ENCODE measurements around the gene HBEGF. TPM values are rescaled to one million over a fixed set of nuclear protein-coding genes. Genes with fewer than 3 reads are reported as not detected.

The HBEGF gene
- total RNA-seq, 1 donor from 2014 or later: 21.9 TPM

DNA sequence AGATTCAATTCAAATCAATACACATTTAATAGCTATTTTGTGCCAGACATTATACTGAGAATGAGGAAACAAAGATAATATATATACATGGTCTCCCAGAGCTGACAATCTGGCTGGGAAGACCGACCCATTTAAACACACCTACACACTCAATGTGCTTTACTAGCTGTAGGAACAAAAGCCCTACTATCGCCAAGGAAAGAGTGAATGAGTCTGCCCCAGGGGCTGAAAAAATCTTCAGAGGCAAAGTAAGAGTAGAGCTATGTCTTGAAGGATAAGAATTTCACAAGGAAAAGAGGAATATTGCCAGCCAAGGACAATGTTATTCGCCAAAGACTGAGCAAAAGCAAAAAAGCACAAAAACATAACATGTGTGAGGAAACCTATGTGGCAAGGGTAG lies 50.1 kb downstream of the HBEGF start:
- Mint-ChIP-seq H3K36me3 (ENCODE audit: low read depth) (peaks cover 24% of the 10 kb centered on the region), H3K27me3 (no peaks in the 10 kb centered on the region), H3K9me3 (no peaks in the 10 kb centered on the region), H3K4me3 (no peak overlapping the region), H3K4me1 (peaks cover 32% of the 10 kb centered on the region), H3K27ac (no peak overlapping the region)
- DNase-seq: no peak
- intact Hi-C loops (cut with micrococcal nuclease): no loop called here

DNA sequence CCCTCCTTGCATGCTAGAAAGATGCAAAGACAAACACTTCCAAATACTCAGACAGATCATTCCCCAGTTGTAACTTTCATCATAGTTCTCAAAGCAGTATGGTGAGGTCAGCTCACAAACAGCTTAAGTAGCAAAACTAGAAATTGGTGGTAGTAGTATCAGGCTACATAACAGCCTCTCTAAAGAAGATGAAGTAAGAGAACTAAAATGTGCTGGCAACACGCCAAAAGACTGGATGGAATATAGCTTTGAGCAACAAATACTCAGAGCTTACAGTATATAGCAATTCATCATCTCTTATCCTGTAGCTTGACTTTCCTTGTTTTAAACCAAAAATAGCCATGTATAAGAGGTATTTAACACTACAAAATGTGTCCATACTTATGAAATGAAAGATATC lies 51.0 kb downstream of the HBEGF start:
- Mint-ChIP-seq H3K9me3 (no peaks in the 10 kb centered on the region), H3K4me1 (peaks cover 34% of the 10 kb centered on the region), H3K4me3 (no peak overlapping the region), H3K27ac (no peak overlapping the region), H3K27me3 (no peaks in the 10 kb centered on the region), H3K36me3 (ENCODE audit: low read depth) (peaks cover 25% of the 10 kb centered on the region)
- no peak for DNase-seq
- intact Hi-C loops (cut with micrococcal nuclease): no loop called here

DNA sequence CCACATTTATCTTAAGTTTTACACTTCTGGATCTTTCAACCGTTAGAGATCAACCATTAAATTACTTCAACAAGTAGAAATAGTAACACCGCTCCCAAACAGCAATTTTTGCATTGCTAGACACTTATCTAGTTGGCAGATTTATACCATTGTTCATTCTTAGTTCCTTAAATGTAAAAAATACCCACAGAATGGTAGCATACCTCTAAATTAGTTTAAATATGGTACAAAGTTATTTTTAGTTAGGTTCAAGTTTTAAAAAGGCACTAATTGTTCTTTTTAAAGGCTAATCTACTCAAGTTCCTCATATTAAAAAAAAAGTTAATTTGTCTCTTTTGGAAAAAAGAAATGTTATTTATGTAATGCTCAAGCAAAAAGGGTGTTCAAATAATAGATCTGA lies 51.6 kb downstream of the HBEGF start:
- no peaks in the 10 kb centered on the region for H3K9me3 Mint-ChIP-seq
- intact Hi-C loops (cut with micrococcal nuclease): no loop called here
- no peaks in the 10 kb centered on the region for H3K27me3 Mint-ChIP-seq
- DNase-seq: no peak
- H3K36me3 Mint-ChIP-seq (ENCODE audit: low read depth): peaks cover 23% of the 10 kb centered on the region
- peaks cover 33% of the 10 kb centered on the region for H3K4me1 Mint-ChIP-seq
- H3K4me3 Mint-ChIP-seq: no peak overlapping the region
- no peak overlapping the region for H3K27ac Mint-ChIP-seq

DNA sequence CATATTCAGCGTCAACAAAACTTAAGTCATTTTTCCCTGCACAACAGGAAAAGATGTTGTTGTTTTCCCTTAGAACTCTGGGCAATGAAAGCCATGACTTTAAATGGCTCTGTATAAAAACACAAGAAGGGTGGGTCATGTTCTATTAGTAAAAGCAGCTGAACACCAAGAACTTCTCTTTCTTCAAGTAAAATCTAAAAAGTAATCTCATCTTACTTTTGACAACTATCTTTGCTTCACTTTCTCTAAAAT lies 52.6 kb downstream of the HBEGF start:
- intact Hi-C loops (cut with micrococcal nuclease): no loop called here
- Mint-ChIP-seq H3K4me3 (no peak overlapping the region), H3K27ac (no peak overlapping the region), H3K27me3 (no peaks in the 10 kb centered on the region), H3K9me3 (no peaks in the 10 kb centered on the region), H3K36me3 (ENCODE audit: low read depth) (peaks cover 21% of the 10 kb centered on the region), H3K4me1 (peaks cover 31% of the 10 kb centered on the region)
- no peak for DNase-seq

DNA sequence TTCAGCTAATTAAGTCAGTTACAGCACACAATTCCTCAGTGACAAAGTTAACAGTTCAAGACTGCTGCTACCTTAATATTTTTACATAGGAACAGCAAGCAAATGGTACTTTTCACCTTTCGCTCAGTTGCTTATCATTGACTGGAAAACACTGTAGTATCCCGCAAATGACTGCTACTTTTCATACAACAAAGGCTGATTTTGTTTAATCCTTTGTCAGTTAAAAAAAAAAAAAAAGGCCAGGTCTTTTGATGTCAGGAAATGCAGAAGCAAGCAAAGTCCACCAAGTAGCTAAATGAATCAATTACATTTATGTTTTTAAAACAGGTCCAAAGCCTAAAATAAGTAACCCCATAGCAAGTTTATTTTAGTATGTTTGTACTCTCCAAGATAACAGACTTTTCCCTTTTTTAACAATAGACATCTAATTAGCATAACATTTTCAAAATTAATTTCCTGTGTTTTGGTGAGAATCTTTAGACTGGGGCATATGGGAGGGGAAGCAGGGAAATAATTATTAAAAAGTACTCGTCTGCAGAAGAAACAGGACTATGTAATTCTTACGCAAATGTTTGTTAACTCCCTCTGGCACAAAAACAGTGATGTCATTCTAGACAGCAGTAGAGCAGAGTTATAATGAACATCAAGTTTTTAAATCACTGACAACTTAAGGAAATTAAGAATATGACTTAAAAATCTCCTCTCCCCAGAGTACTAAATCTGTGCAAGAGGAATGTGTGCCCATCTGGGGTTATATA lies 53.1 kb downstream of the HBEGF start:
- Mint-ChIP-seq H3K27me3 (no peaks in the 10 kb centered on the region), H3K4me1 (peaks cover 31% of the 10 kb centered on the region), H3K4me3 (peak overlapping the region; percentile 26), H3K27ac (peak overlapping the region; percentile 54), H3K9me3 (no peaks in the 10 kb centered on the region), H3K36me3 (ENCODE audit: low read depth) (peaks cover 20% of the 10 kb centered on the region)
- intact Hi-C loops (cut with micrococcal nuclease): no loop called here
- no peak for DNase-seq

DNA sequence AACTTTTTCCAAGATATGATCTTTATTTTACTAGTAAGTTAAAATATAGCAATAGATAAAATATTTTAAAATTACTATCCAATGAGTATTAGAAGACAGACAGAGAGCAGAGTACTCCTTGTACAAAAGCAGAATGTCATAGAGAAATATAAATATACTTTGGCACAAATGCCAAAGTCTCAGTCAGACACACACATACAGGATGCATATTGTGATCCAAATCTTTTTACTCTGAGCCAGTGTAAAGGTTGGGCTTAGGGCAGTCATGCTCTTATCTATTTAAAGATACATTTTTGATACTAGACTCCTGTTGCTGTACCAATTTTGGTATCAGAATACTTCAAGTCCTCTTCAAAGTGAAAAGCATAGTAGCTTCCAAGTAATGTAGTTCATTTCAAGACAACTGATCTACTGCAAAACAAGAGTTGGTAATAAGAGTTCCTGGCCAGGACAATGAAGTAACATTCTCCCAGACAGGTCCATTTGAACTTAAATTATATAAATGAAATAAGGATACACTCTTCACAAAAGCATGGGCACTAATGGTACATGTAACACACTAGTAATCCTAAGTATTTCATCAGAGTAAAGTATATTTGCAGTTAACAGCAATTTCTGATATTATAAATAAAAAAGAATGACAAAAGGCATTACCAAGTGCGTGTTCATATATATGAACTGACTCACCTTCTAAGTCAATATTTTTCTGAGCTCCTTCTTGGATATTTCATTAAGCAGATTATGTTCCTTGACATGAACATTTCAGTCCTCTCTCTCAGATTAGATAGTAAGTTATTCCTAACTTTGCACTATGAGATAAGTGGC lies 54.0 kb downstream of the HBEGF start:
- intact Hi-C loops (cut with micrococcal nuclease): no loop called here
- Mint-ChIP-seq H3K27me3 (no peaks in the 10 kb centered on the region), H3K4me1 (peaks cover 33% of the 10 kb centered on the region), H3K36me3 (ENCODE audit: low read depth) (peaks cover 17% of the 10 kb centered on the region), H3K27ac (peak overlapping the region; percentile 54), H3K9me3 (no peaks in the 10 kb centered on the region), H3K4me3 (peak overlapping the region; percentile 26)
- DNase-seq: no peak

DNA sequence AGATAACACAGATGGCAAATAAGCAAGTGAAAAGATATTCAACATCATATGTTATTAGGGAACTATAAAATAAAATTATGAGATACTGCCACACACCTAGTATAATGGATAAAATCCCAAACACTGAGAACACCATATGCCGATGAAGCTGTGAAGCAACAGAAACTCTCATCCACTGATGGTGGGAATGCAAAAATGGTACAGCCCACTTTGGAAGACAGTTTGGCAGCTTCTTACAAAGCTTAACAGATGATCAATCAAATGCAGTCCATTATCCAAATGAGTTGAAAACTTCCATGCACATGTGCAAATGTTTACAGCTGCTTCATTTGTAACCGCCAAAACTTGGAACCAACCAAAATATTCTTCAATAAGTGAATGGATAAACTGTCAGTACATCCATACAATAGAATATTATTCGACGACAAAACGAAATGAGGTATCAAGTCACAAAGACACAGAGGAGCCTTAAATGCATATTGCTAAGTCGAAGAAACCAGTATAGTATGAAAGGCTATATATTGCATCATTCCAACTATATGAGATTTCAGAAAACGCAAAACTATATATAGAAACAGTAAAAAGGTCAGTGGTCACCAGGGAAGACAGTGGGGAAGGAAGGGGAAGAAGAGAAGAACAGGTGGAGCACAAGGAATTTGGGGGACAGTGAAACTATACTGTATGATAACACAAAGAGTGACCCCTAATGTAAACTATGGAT lies 58.4 kb downstream of the HBEGF start:
- H3K27ac Mint-ChIP-seq: no peak overlapping the region
- intact Hi-C loops (cut with micrococcal nuclease): no loop called here
- no peaks in the 10 kb centered on the region for H3K9me3 Mint-ChIP-seq
- no peak for DNase-seq
- no peak overlapping the region for H3K4me3 Mint-ChIP-seq
- peaks cover 27% of the 10 kb centered on the region for H3K4me1 Mint-ChIP-seq
- no peaks in the 10 kb centered on the region for H3K27me3 Mint-ChIP-seq
- peaks cover 10% of the 10 kb centered on the region for H3K36me3 Mint-ChIP-seq (ENCODE audit: low read depth)

DNA sequence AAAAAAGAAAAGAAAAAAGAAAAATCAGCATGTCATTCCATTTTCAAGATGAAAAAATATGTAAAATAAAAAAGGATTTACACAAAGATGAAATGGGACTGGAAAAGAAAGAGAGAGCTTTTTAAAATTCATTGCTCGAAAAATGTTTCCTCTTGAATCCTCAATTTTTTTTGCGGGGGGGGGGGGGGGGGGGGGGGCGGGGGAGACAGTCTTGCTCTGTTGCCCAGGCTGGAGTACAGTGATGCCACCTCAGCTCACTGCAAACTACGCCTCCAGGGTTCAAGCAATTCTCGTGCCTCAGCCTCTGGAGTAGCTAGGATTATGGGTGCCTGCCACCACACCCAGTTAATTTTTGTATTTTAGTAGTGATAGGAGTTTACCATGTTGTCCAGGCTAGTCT lies 60.0 kb downstream of the HBEGF start:
- DNase-seq: no peak
- H3K4me1 Mint-ChIP-seq: peaks cover 23% of the 10 kb centered on the region
- no peaks in the 10 kb centered on the region for H3K9me3 Mint-ChIP-seq
- H3K27me3 Mint-ChIP-seq: no peaks in the 10 kb centered on the region
- no peak overlapping the region for H3K4me3 Mint-ChIP-seq
- intact Hi-C loops (cut with micrococcal nuclease): no loop called here
- peaks cover 8% of the 10 kb centered on the region for H3K36me3 Mint-ChIP-seq (ENCODE audit: low read depth)
- H3K27ac Mint-ChIP-seq: no peak overlapping the region

DNA sequence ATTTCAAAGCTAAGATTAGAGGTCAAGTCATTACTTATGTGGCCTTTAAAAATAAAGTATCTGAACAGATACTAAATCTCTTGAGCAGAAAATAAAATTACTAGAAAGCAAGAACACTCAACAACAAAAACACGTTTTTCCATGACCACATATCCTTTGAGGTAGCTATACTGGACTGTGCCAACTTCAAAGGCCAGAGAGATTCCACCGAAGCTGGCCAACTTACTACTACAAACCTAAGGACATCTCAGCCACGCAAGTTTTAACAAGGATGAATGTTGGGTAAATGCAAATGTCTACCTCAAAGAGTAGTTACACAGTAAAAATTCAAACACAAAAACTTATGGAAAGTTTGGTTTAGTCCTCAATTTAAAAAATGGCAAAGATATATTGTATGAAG lies 62.4 kb downstream of the HBEGF start:
- no peaks in the 10 kb centered on the region for H3K27me3 Mint-ChIP-seq
- H3K4me1 Mint-ChIP-seq: peaks cover 14% of the 10 kb centered on the region
- H3K4me3 Mint-ChIP-seq: no peak overlapping the region
- H3K27ac Mint-ChIP-seq: no peak overlapping the region
- no peak for DNase-seq
- no peaks in the 10 kb centered on the region for H3K9me3 Mint-ChIP-seq
- intact Hi-C loops (cut with micrococcal nuclease): no loop called here
- peaks cover 2% of the 10 kb centered on the region for H3K36me3 Mint-ChIP-seq (ENCODE audit: low read depth)

Other genes starting within 250 kb of the HBEGF start
- gene PURA, start 232.5 kb downstream of the HBEGF start, total RNA-seq: 11.1 and 12.0 TPM in 2 replicates
- 2.8 TPM in 2 replicates for gene IGIP, start 220.7 kb downstream of the HBEGF start, total RNA-seq
- gene CYSTM1, start 171.4 kb downstream of the HBEGF start, total RNA-seq: 17.2 and 17.3 TPM in 2 replicates
- 51.5 and 57.9 TPM in 2 replicates for gene PFDN1, start 43.5 kb downstream of the HBEGF start, total RNA-seq
- gene SLC4A9, start 13.6 kb upstream of the HBEGF start, total RNA-seq: not detected in 2 replicates
- 118 and 121 TPM in 2 replicates for gene ANKHD1, start 55.2 kb upstream of the HBEGF start, total RNA-seq
- gene EIF4EBP3, start 201.1 kb upstream of the HBEGF start, total RNA-seq: 13.8 and 13.9 TPM in 2 replicates
- gene SRA1, start 210.9 kb upstream of the HBEGF start, total RNA-seq: 53.8 and 54.9 TPM in 2 replicates
- 16.5 and 17.8 TPM in 2 replicates for gene APBB3, start 218.0 kb upstream of the HBEGF start, total RNA-seq
- 105 and 106 TPM in 2 replicates for gene SLC35A4, start 218.2 kb upstream of the HBEGF start, total RNA-seq

Measured in activated CD4-positive, alpha-beta T cell treated with anti-CD3 and anti-CD28 coated beads, Interleukin-2, amount 10 ng/mL, durations not matched to agents 24 days and 14 days (primary cell).